Measurements from ENCODE around the gene ALX1.

ALX1 gene

DNA sequence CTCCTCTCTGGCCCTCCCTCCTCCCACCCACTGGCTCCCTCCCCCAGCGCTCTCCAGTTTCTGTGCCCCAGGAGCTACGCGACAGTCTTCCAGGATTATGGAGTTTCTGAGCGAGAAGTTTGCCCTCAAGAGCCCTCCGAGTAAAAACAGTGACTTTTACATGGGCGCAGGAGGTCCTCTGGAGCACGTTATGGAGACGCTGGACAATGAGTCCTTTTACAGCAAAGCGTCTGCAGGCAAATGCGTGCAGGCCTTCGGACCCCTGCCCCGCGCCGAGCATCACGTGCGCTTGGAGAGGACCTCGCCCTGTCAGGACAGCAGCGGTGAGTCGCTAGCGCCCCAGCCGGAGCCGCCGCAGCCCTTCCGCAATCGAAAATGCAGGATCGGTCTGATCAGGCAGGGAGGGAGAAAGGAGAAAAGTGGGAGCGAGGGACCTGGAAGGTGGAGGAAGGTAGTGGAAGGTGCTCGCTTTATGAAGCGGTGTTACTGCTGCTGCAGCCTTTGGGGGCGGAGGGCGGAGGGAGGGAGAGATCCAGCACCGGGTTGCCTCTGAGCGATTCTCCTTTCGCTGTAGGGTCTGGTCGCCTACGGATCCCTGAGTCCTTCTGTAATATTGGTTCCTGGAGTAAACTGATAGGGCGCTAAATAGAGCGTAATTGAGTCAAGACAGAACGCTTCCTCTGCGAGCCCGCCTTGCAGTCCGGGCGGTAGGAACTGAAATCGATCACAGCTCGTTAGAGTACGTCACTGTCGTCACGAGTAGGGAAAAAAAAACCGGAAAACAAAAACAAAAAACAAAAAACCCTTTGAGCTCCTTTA, at the start of gene ALX1:
TSS of gene ALX1 (plus strand) at position 56 of the 819 bp plus-strand sequence. CDS start at position 98, 42 bp downstream.
- ChIA-PET CTCF (no interaction called here), POLR2A (no interaction called here)
- peak within 1 kb of the TSS; percentile 59 for H3K4me3 ChIP-seq (ENCODE audit: low read depth, low read length)
- no peak for TF ChIP-seq CTCF (IDR thresholded peaks at IDR 0.05; ENCODE audit: insufficient read depth, low read length, missing control alignments)
- no peak for DNase-seq (ENCODE audit: low read depth, low spot score)

DNA sequence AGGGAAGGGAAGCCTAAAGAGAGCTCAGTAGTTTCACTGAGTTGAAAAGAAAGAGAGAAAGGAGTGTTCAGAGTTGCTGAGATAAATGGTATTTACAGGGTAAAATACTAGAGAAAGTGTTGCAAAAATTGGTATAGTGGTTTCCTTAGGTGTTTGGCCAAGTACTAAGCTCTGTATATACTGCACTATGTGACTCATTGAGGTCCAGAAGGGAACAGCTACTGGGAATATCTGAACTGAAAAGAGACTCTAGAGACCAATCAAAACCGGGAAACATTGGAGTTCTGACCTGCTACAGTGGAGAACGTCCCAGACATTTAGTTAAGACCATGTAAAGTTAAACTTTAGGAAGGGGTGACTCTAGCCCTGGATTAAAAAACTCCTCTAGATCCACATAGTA, 42.7 kb upstream of the ALX1 start:
- DNase-seq (ENCODE audit: low read depth, low spot score) = no peak
- CTCF ChIA-PET = no interaction called here
- H3K4me3 ChIP-seq (ENCODE audit: low read depth, low read length) = no peak overlapping the region
- POLR2A ChIA-PET = no interaction called here
- no peak for TF ChIP-seq CTCF (IDR thresholded peaks at IDR 0.05; ENCODE audit: insufficient read depth, low read length, missing control alignments)

GRCh38 chr12:85244561-85244960, 35.5 kb upstream of the ALX1 start:
- DNase-seq (ENCODE audit: low read depth, low spot score) = no peak
- CTCF ChIA-PET = no interaction called here

DNA sequence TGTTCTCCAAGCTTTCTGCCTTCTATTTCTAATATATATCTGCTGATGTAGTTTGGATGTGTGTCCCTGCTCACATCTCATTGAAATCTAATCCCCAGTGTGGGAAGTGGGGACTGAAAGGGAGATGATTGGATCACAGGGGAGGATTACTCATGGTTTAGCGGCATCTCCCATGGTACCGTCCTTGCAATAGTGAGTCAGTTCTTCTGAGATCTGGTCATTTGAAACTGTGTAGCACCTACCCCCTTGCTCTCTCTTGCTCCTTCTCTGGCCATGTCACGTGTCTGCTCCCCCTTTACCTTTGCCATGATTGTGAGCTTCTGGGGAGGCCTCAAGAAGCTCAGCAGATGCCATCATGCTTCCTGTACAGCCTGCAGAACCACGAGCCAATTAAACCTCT, 26.2 kb upstream of the ALX1 start:
- DNase-seq (ENCODE audit: low read depth, low spot score) = no peak
- no peak for TF ChIP-seq CTCF (IDR thresholded peaks at IDR 0.05; ENCODE audit: insufficient read depth, low read length, missing control alignments)
- no peak overlapping the region for H3K4me3 ChIP-seq (ENCODE audit: low read depth, low read length)
- ChIA-PET CTCF (no interaction called here), POLR2A (no interaction called here)

More at GRCh38 chr12:85244561-85244960, 35.5 kb upstream of the ALX1 start:
- POLR2A ChIA-PET = no interaction called here
- no peak for TF ChIP-seq CTCF (IDR thresholded peaks at IDR 0.05; ENCODE audit: insufficient read depth, low read length, missing control alignments)
- H3K4me3 ChIP-seq (ENCODE audit: low read depth, low read length) = no peak overlapping the region

DNA sequence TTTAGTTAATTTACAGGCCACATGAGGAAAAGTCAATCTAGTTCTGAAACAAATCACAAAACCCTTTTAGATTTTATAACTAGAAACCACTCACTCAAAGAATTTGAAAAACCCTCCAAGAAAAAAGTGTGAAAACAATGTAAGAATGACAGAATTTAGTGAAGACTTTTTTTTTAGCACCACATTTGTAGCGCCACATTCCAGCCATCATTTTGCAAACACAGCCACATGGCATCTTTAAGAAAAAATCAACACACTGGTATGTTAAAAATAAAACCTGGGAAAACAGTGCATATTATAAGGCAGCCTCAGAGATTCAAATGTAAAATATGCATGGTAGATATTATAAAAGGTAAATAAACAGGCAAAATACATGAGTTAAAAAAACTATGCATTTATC, 22.3 kb upstream of the ALX1 start:
- DNase-seq (ENCODE audit: low read depth, low spot score) = no peak
- H3K4me3 ChIP-seq (ENCODE audit: low read depth, low read length) = no peak overlapping the region
- POLR2A ChIA-PET = no interaction called here
- CTCF ChIA-PET = no interaction called here
- TF ChIP-seq CTCF (IDR thresholded peaks at IDR 0.05; ENCODE audit: insufficient read depth, low read length, missing control alignments) = no peak

- no peak overlapping the region for H3K4me3 ChIP-seq (ENCODE audit: low read depth, low read length)
- CTCF ChIA-PET = interaction anchor here (1.1 kb wide), 1 partner anchor 50 kb away, joined by 3 read pairs; no protein-coding TSS in a partner anchor
- DNase-seq (ENCODE audit: low read depth, low spot score) = no peak
- POLR2A ChIA-PET = no interaction called here
- no peak for TF ChIP-seq CTCF (IDR thresholded peaks at IDR 0.05; ENCODE audit: insufficient read depth, low read length, missing control alignments)
Observed at GRCh38 chr12:85260447-85260846, 19.6 kb upstream of the ALX1 start.

All from AG04449 (cell line).